Trophoblast cell (in vitro differentiated cells and primary cell): ENCODE data around the gene ARFGEF2.

Experiments used
- DNase-seq, 2 donors: peaks; one replicate each; pipeline ENCODE4 v3.0.0-alpha.2; 2016
- H2AFZ ChIP-seq: 2 replicates; pipeline ENCODE4 v1.6.1; 2013; ENCODE audit warnings: low read length, moderate library complexity, mild to moderate bottlenecking; ENCODE audit not compliant: insufficient read depth, poor library complexity
- H2AK5ac ChIP-seq: 2 replicates; pipeline ENCODE4 v1.6.1; 2013; ENCODE audit warnings: mild to moderate bottlenecking, low read length
- H2BK120ac ChIP-seq: 2 replicates; pipeline ENCODE4 v1.6.1; 2013; ENCODE audit warnings: low read length, mild to moderate bottlenecking, moderate library complexity; ENCODE audit not compliant: insufficient read depth, poor library complexity
- H2BK12ac ChIP-seq: 2 replicates; pipeline ENCODE4 v1.6.1; 2013; ENCODE audit warnings: mild to moderate bottlenecking, low read length, moderate library complexity
- H2BK5ac ChIP-seq: 2 replicates; pipeline ENCODE4 v1.6.1; 2013; ENCODE audit warnings: low read length, low read depth, moderate library complexity, mild to moderate bottlenecking; ENCODE audit not compliant: poor library complexity
- H3K14ac ChIP-seq: 2 replicates; pipeline ENCODE4 v1.6.1; 2013; ENCODE audit warnings: mild to moderate bottlenecking, low read length
- H3K18ac ChIP-seq: 2 replicates; pipeline ENCODE4 v1.6.1; 2013; ENCODE audit warnings: mild to moderate bottlenecking, low read length
- H3K23ac ChIP-seq: 2 replicates; pipeline ENCODE4 v1.6.1; 2013; ENCODE audit warnings: low read length
- H3K27ac ChIP-seq: 2 replicates; pipeline ENCODE4 v1.5.1; 2013; ENCODE audit warnings: low read depth, mild to moderate bottlenecking, inconsistent platforms, low read length, moderate library complexity
- H3K27me3 ChIP-seq: 2 replicates; pipeline ENCODE4 v1.6.1; 2013; ENCODE audit warnings: inconsistent platforms, mild to moderate bottlenecking, low read length, moderate library complexity; ENCODE audit not compliant: insufficient read depth
- H3K36me3 ChIP-seq, 2 experiments: 1 replicate in 1 of 2; 2 replicates in 1 of 2; pipeline ENCODE4 v1.6.1; 2013; ENCODE audit warnings: low read length in 2 of 2, mild to moderate bottlenecking in 2 of 2, moderate library complexity in 1 of 2; ENCODE audit not compliant: insufficient read depth in 2 of 2, control insufficient read depth in 1 of 2
- H3K4ac ChIP-seq: 2 replicates; pipeline ENCODE4 v1.6.1; 2013; ENCODE audit warnings: low read depth, mild to moderate bottlenecking, low read length, moderate library complexity
- H3K4me1 ChIP-seq, 2 experiments: 1 replicate in 1 of 2; 2 replicates in 1 of 2; pipeline ENCODE4 v1.6.1; 2013; ENCODE audit warnings: low read length in 2 of 2, mild to moderate bottlenecking in 2 of 2, moderate library complexity in 1 of 2; ENCODE audit not compliant: insufficient read depth in 2 of 2, control insufficient read depth in 1 of 2
- H3K4me2 ChIP-seq: 2 replicates; pipeline ENCODE4 v1.6.1; 2013; ENCODE audit warnings: inconsistent platforms, mild to moderate bottlenecking, low read length, moderate library complexity
- H3K4me3 ChIP-seq: 2 replicates; pipeline ENCODE4 v1.5.1; 2013; ENCODE audit warnings: mild to moderate bottlenecking, low read depth, low read length, inconsistent platforms
- H3K79me1 ChIP-seq: one replicate; pipeline ENCODE4 v1.6.1; 2013; ENCODE audit warnings: low read length
- H3K79me2 ChIP-seq: 2 replicates; pipeline ENCODE4 v1.6.1; 2013; ENCODE audit warnings: low read length, mild to moderate bottlenecking; ENCODE audit not compliant: control insufficient read depth, insufficient read depth, poor library complexity
- H3K9ac ChIP-seq: 2 replicates; pipeline ENCODE4 v1.6.1; 2013; ENCODE audit warnings: mild to moderate bottlenecking, low read length
- H3K9me3 ChIP-seq: 2 replicates; pipeline ENCODE4 v1.6.1; 2013; ENCODE audit warnings: low read depth, mild to moderate bottlenecking, control low read depth, inconsistent platforms, low read length; ENCODE audit not compliant: insufficient read depth
- H4K12ac ChIP-seq: 2 replicates; pipeline ENCODE4 v1.6.1; 2013; ENCODE audit warnings: low read depth, mild to moderate bottlenecking, low read length, moderate library complexity
- H4K8ac ChIP-seq: 2 replicates; pipeline ENCODE4 v1.6.1; 2013; ENCODE audit warnings: low read depth, mild to moderate bottlenecking, low read length, moderate library complexity
- H4K91ac ChIP-seq: one replicate; pipeline ENCODE4 v1.6.1; 2013; ENCODE audit warnings: low read depth, mild to moderate bottlenecking, low read length, moderate library complexity
- WGBS: extraction: QIAGEN DNeasy Blood & Tissue Kit; methylation state at CpG from one replicate; pipeline ENCODE4 v1.1.7; 2013; ENCODE audit warnings: missing lambda C conversion rate; ENCODE audit not compliant: insufficient read length, insufficient coverage; ENCODE audit errors: extremely low coverage; 5-methylcytosine and 5-hydroxymethylcytosine counted together

The ARFGEF2 gene

GRCh38 chr20:49032455-49032854, 110.9 kb downstream of the ARFGEF2 start:
- H4K91ac ChIP-seq, result no peak overlapping the region
- no peak overlapping the region for H2AFZ ChIP-seq
- H3K4me1 ChIP-seq, result no peaks in the 10 kb centered on the region
- H3K79me2 ChIP-seq, result no peaks in the 10 kb centered on the region
- H4K8ac ChIP-seq, result no peak overlapping the region
- no peak overlapping the region for H3K18ac ChIP-seq
- peaks cover 24 to 26% of the 10 kb centered on the region in 2 experiments for H3K36me3 ChIP-seq
- no peak overlapping the region for H4K12ac ChIP-seq
- no peak overlapping the region for H3K14ac ChIP-seq
- H3K4me2 ChIP-seq, result no peak overlapping the region
- no peak overlapping the region for H3K27ac ChIP-seq
- H2BK12ac ChIP-seq, result no peak overlapping the region
- no CpG with 5 or more reads among the region's 8 CpGs for WGBS
- no peak overlapping the region for H3K4ac ChIP-seq
- peak; percentile 56 to 79 for DNase-seq
- no peak overlapping the region for H2AK5ac ChIP-seq
- H3K9me3 ChIP-seq, result no peaks in the 10 kb centered on the region
- no peaks in the 10 kb centered on the region for H3K27me3 ChIP-seq
- no peak overlapping the region for H3K9ac ChIP-seq
- H2BK120ac ChIP-seq, result no peak overlapping the region
- no peaks in the 10 kb centered on the region for H3K79me1 ChIP-seq
- no peak overlapping the region for H3K23ac ChIP-seq
- H2BK5ac ChIP-seq, result no peak overlapping the region
- H3K4me3 ChIP-seq, result no peak overlapping the region

GRCh38 chr20:49034070-49034732, 112.7 kb downstream of the ARFGEF2 start:
- Histone ChIP-seq H3K9me3 (no peaks in the 10 kb centered on the region), H4K8ac (no peak overlapping the region), H3K27ac (no peak overlapping the region), H3K27me3 (no peaks in the 10 kb centered on the region), H3K79me1 (no peaks in the 10 kb centered on the region), H4K91ac (no peak overlapping the region), H3K4me3 (peak overlapping the region; percentile 42), H2BK120ac (no peak overlapping the region), H3K79me2 (no peaks in the 10 kb centered on the region), H3K18ac (no peak overlapping the region), H2AFZ (no peak overlapping the region), H2AK5ac (no peak overlapping the region), H4K12ac (no peak overlapping the region), H2BK12ac (no peak overlapping the region), H2BK5ac (no peak overlapping the region), H3K9ac (peak overlapping the region; percentile 69), H3K23ac (no peak overlapping the region), H3K14ac (no peak overlapping the region), H3K4me1 (no peaks in the 10 kb centered on the region), H3K36me3 (peaks cover 15 to 22% of the 10 kb centered on the region in 2 experiments), H3K4ac (no peak overlapping the region), H3K4me2 (no peak overlapping the region)
- DNase-seq, result no peak
- WGBS, result no CpG with 5 or more reads among the region's 7 CpGs

- DNase-seq, result no peak
- H3K14ac ChIP-seq, result no peak overlapping the region
- H3K27ac ChIP-seq, result no peak overlapping the region
- no peaks in the 10 kb centered on the region for H3K9me3 ChIP-seq
- H4K8ac ChIP-seq, result no peak overlapping the region
- H3K23ac ChIP-seq, result no peak overlapping the region
- H3K4ac ChIP-seq, result no peak overlapping the region
- H3K4me2 ChIP-seq, result no peak overlapping the region
- no peaks in the 10 kb centered on the region for H3K79me1 ChIP-seq
- no peak overlapping the region for H3K9ac ChIP-seq
- no peak overlapping the region for H3K4me3 ChIP-seq
- H3K36me3 ChIP-seq, result peaks cover 7 to 10% of the 10 kb centered on the region in 2 experiments
- no peaks in the 10 kb centered on the region for H3K79me2 ChIP-seq
- no peaks in the 10 kb centered on the region for H3K27me3 ChIP-seq
- H3K18ac ChIP-seq, result no peak overlapping the region
- WGBS, result no CpG with 5 or more reads among the region's 3 CpGs
- no peak overlapping the region for H4K12ac ChIP-seq
- H2AFZ ChIP-seq, result no peak overlapping the region
- no peak overlapping the region for H2BK12ac ChIP-seq
- H3K4me1 ChIP-seq, result no peaks in the 10 kb centered on the region
- no peak overlapping the region for H2BK5ac ChIP-seq
- no peak overlapping the region for H4K91ac ChIP-seq
- no peak overlapping the region for H2AK5ac ChIP-seq
- no peak overlapping the region for H2BK120ac ChIP-seq
Observed at GRCh38 chr20:49037962-49038387, 116.5 kb downstream of the ARFGEF2 start.

- Histone ChIP-seq H3K79me2 (no peaks in the 10 kb centered on the region), H2AK5ac (no peak overlapping the region), H4K91ac (no peak overlapping the region), H3K23ac (no peak overlapping the region), H3K79me1 (no peaks in the 10 kb centered on the region), H3K4me2 (no peak overlapping the region), H3K14ac (no peak overlapping the region), H3K27me3 (no peaks in the 10 kb centered on the region), H2BK12ac (no peak overlapping the region), H4K8ac (no peak overlapping the region), H3K9ac (no peak overlapping the region), H3K4me1 (no peaks in the 10 kb centered on the region), H4K12ac (no peak overlapping the region), H3K18ac (no peak overlapping the region), H3K36me3 (peaks cover 0 to 1% of the 10 kb centered on the region in 2 experiments), H2AFZ (no peak overlapping the region), H3K9me3 (no peaks in the 10 kb centered on the region), H3K4ac (no peak overlapping the region), H3K4me3 (no peak overlapping the region), H2BK5ac (no peak overlapping the region), H3K27ac (no peak overlapping the region), H2BK120ac (no peak overlapping the region)
- no peak for DNase-seq
- no CpG with 5 or more reads among the region's 5 CpGs for WGBS
Observed at GRCh38 chr20:49039854-49040253, 118.3 kb downstream of the ARFGEF2 start.
